Measurements from ENCODE around the gene SECISBP2. TPM values are rescaled to one million over a fixed set of nuclear protein-coding genes. Genes with fewer than 3 reads are reported as not detected.
A peak's percentile ranks its signal among the peaks of the same experiment; 100 is the strongest.
"Not testable (repeated sequence)": the region's sequence is repeated elsewhere in the genome, so short reads cannot be mapped to it uniquely, and the experiment has no call there.

SECISBP2 gene
- total RNA-seq, 1 donor from 2014 or later, result 21.2 TPM

- intact Hi-C loops (cut with DNase I), result no loop called here
- DNase-seq (ENCODE audit: low spot score), result no peak
Observed at GRCh38 chr9:89361816-89362646, 43.7 kb downstream of the SECISBP2 start.

GRCh38 chr9:89362647-89363310 lies 44.5 kb downstream of the SECISBP2 start:
- intact Hi-C loops (cut with DNase I), result no loop called here

GRCh38 chr9:89363311-89363670 lies 45.0 kb downstream of the SECISBP2 start:
- DNase-seq (ENCODE audit: low spot score), result no peak
- intact Hi-C loops (cut with DNase I), result no loop called here

More at GRCh38 chr9:89362647-89363310, 44.5 kb downstream of the SECISBP2 start:
- DNase-seq (ENCODE audit: low spot score), result no peak

- intact Hi-C loops (cut with DNase I), result no loop called here
- no peak for DNase-seq (ENCODE audit: low spot score)
Observed at GRCh38 chr9:89363921-89364665, 45.8 kb downstream of the SECISBP2 start.

GRCh38 chr9:89364666-89365531 lies 46.6 kb downstream of the SECISBP2 start:
- no peak for DNase-seq (ENCODE audit: low spot score)
- intact Hi-C loops (cut with DNase I), result no loop called here

GRCh38 chr9:89365532-89365912 lies 47.2 kb downstream of the SECISBP2 start:
- DNase-seq (ENCODE audit: low spot score), result peak; percentile 58
- intact Hi-C loops (cut with DNase I), result no loop called here

- peak; percentile 46 for DNase-seq (ENCODE audit: low spot score)
- intact Hi-C loops (cut with DNase I), result no loop called here
Observed at GRCh38 chr9:89366711-89367110, 48.4 kb downstream of the SECISBP2 start.

- intact Hi-C loops (cut with DNase I), result no loop called here
- no peak for DNase-seq (ENCODE audit: low spot score)
Observed at GRCh38 chr9:89367281-89367680, 49.0 kb downstream of the SECISBP2 start.

GRCh38 chr9:89367726-89368437 lies 49.6 kb downstream of the SECISBP2 start:
- intact Hi-C loops (cut with DNase I), result no loop called here
- DNase-seq (ENCODE audit: low spot score), result no peak

GRCh38 chr9:89368550-89368949 lies 50.2 kb downstream of the SECISBP2 start:
- intact Hi-C loops (cut with DNase I), result no loop called here
- no peak for DNase-seq (ENCODE audit: low spot score)

- DNase-seq (ENCODE audit: low spot score), result no peak
- intact Hi-C loops (cut with DNase I), result no loop called here
Observed at GRCh38 chr9:89368978-89369377, 50.7 kb downstream of the SECISBP2 start.

GRCh38 chr9:89370593-89370992 lies 52.3 kb downstream of the SECISBP2 start:
- intact Hi-C loops (cut with DNase I), result loop anchor here (10.0 kb wide), 1 partner anchor 174 kb away; no protein-coding TSS in a partner anchor
- no peak for DNase-seq (ENCODE audit: low spot score)

GRCh38 chr9:89371791-89372190 lies 53.5 kb downstream of the SECISBP2 start:
- intact Hi-C loops (cut with DNase I), result loop anchor here (10.0 kb wide), 1 partner anchor 173 kb away; no protein-coding TSS in a partner anchor
- DNase-seq (ENCODE audit: low spot score), result not testable (repeated sequence)

- intact Hi-C loops (cut with DNase I), result loop anchor here (10.0 kb wide), 1 partner anchor 172 kb away; no protein-coding TSS in a partner anchor
- DNase-seq (ENCODE audit: low spot score), result no peak
Observed at GRCh38 chr9:89372230-89372816, 54.0 kb downstream of the SECISBP2 start.

GRCh38 chr9:89372979-89373378 lies 54.7 kb downstream of the SECISBP2 start:
- intact Hi-C loops (cut with DNase I), result loop anchor here (10.0 kb wide), 1 partner anchor 172 kb away; no protein-coding TSS in a partner anchor
- no peak for DNase-seq (ENCODE audit: low spot score)

- DNase-seq (ENCODE audit: low spot score), result no peak
- intact Hi-C loops (cut with DNase I), result loop anchor here (10.0 kb wide), 1 partner anchor 171 kb away; no protein-coding TSS in a partner anchor
Observed at GRCh38 chr9:89374176-89374575, 55.9 kb downstream of the SECISBP2 start.

GRCh38 chr9:89375191-89375760 lies 57.0 kb downstream of the SECISBP2 start:
- intact Hi-C loops (cut with DNase I), result loop anchor here (10.0 kb wide), 1 partner anchor 170 kb away; no protein-coding TSS in a partner anchor
- no peak for DNase-seq (ENCODE audit: low spot score)

- intact Hi-C loops (cut with DNase I), result loop anchor here (10.0 kb wide), 1 partner anchor 169 kb away; no protein-coding TSS in a partner anchor
- DNase-seq (ENCODE audit: low spot score), result no peak
Observed at GRCh38 chr9:89376286-89376685, 58.0 kb downstream of the SECISBP2 start.

All from cardiac septum (tissue), 1 donor.